ENCODE data around the gene AHDC1.
"Not testable (repeated sequence)": the region's sequence is repeated elsewhere in the genome, so short reads cannot be mapped to it uniquely, and the experiment has no call there.

Gene AHDC1

GRCh38 chr1:27507960-27508665 lies 95.8 kb downstream of the AHDC1 start:
- no peak for DNase-seq

- no peak for DNase-seq
These were observed 97.2 kb downstream of the AHDC1 start for GRCh38 chr1:27506703-27507102.

GRCh38 chr1:27505420-27505680 lies 98.6 kb downstream of the AHDC1 start:
- no peak for DNase-seq

- DNase-seq, result no peak
These were observed 99.1 kb downstream of the AHDC1 start for GRCh38 chr1:27504588-27505419.

- no peak for DNase-seq
These were observed 99.9 kb downstream of the AHDC1 start for GRCh38 chr1:27503844-27504587.

- no peak for DNase-seq
These were observed 100.9 kb downstream of the AHDC1 start for GRCh38 chr1:27503033-27503432.

GRCh38 chr1:27501159-27501558 lies 102.8 kb downstream of the AHDC1 start:
- DNase-seq, result not testable (repeated sequence)

GRCh38 chr1:27499142-27499541 lies 104.8 kb downstream of the AHDC1 start:
- DNase-seq, result no peak

GRCh38 chr1:27496604-27497155 lies 107.3 kb downstream of the AHDC1 start:
- no peak for DNase-seq

GRCh38 chr1:27492796-27493195 lies 111.1 kb downstream of the AHDC1 start:
- no peak for DNase-seq

GRCh38 chr1:27491748-27492700 lies 111.9 kb downstream of the AHDC1 start:
- no peak for DNase-seq

GRCh38 chr1:27489973-27490741 lies 113.8 kb downstream of the AHDC1 start, which contains the start of gene WASF2:
TSS of gene WASF2 (minus strand) at chr1:27490167. CDS start at chr1:27428890, 61,277 bp downstream.
- peak; percentile 85 to 94 for DNase-seq

- peak in 1 of 2 experiments; percentile 22 for DNase-seq
These were observed 114.4 kb downstream of the AHDC1 start for GRCh38 chr1:27489501-27489972.

GRCh38 chr1:27487966-27488884 lies 115.7 kb downstream of the AHDC1 start:
- peak in 1 of 2 experiments; percentile 24 for DNase-seq

- DNase-seq, result no peak
These were observed 118.6 kb downstream of the AHDC1 start for GRCh38 chr1:27485363-27485762.
